ENCODE measurements around the gene MSH5.
"Not testable (repeated sequence)": the region's sequence is repeated elsewhere in the genome, so short reads cannot be mapped to it uniquely, and the experiment has no call there.

MSH5 gene

GRCh38 chr6:31739639-31740396 is at the start of gene MSH5:
Gene MSH5, plus strand, starts transcription at chr6:31740005. Its CDS starts 462 bp downstream, at chr6:31740467.
- peak; percentile 99 for DNase-seq

GRCh38 chr6:31690231-31691077 is 49.4 kb upstream of the MSH5 start:
- DNase-seq = no peak

GRCh38 chr6:31691078-31691463 is 48.7 kb upstream of the MSH5 start:
- DNase-seq = no peak

GRCh38 chr6:31691564-31692108 is 48.2 kb upstream of the MSH5 start:
- no peak for DNase-seq

GRCh38 chr6:31692353-31692752 is 47.5 kb upstream of the MSH5 start:
- DNase-seq = no peak

GRCh38 chr6:31692886-31693285 is 46.9 kb upstream of the MSH5 start:
- DNase-seq = no peak

GRCh38 chr6:31693535-31693934 is 46.3 kb upstream of the MSH5 start:
- no peak for DNase-seq

- DNase-seq = no peak
Measured at GRCh38 chr6:31697555-31697954, 42.2 kb upstream of the MSH5 start.

GRCh38 chr6:31700740-31701401 is 38.9 kb upstream of the MSH5 start:
- DNase-seq = no peak

GRCh38 chr6:31701666-31702404 is 38.0 kb upstream of the MSH5 start:
- no peak for DNase-seq

- no peak for DNase-seq
Measured at GRCh38 chr6:31702405-31702818, 37.4 kb upstream of the MSH5 start.

- DNase-seq = peak; percentile 89
Measured at GRCh38 chr6:31702819-31703716, 36.7 kb upstream of the MSH5 start, which contains the start of gene ABHD16A. Gene ABHD16A, minus strand, starts transcription at chr6:31703324. Its CDS starts 43 bp downstream, at chr6:31703281.

- DNase-seq = no peak
Measured at GRCh38 chr6:31705931-31706330, 33.9 kb upstream of the MSH5 start.

GRCh38 chr6:31706599-31706998 is 33.2 kb upstream of the MSH5 start, which contains the start of gene LY6G6F:
Gene LY6G6F, plus strand, starts transcription at chr6:31706866. Its CDS starts 41 bp downstream, at chr6:31706907.
- no peak for DNase-seq

GRCh38 chr6:31707701-31708100 is 32.1 kb upstream of the MSH5 start:
- no peak for DNase-seq

- DNase-seq = no peak
Measured at GRCh38 chr6:31708224-31708623, 31.6 kb upstream of the MSH5 start.

GRCh38 chr6:31709157-31709556 is 30.6 kb upstream of the MSH5 start:
- not testable (repeated sequence) for DNase-seq

GRCh38 chr6:31710523-31711219 is 29.1 kb upstream of the MSH5 start:
- DNase-seq = no peak

GRCh38 chr6:31711233-31711632 is 28.6 kb upstream of the MSH5 start:
- no peak for DNase-seq

GRCh38 chr6:31712296-31712695 is 27.5 kb upstream of the MSH5 start:
- DNase-seq = no peak

- no peak for DNase-seq
Measured at GRCh38 chr6:31713465-31713864, 26.3 kb upstream of the MSH5 start.

All from NCI-H446 treated with DMSO at 0.1 percent for 48 hours (cell line).